Gastroesophageal sphincter (tissue), 4 donors: ENCODE data around the gene SYNDIG1. TPM values are rescaled to one million over a fixed set of nuclear protein-coding genes. Genes with fewer than 3 reads are reported as not detected.

Experiments
- ATAC-seq: fragments of 150-250 bp; one replicate; pipeline ENCODE4 v1.9.1; 2016; ENCODE audit warnings: mild to moderate bottlenecking, moderate library complexity
- H3K27ac ChIP-seq, 4 donors: fragments of 200-600 bp; sonication (generic) in 3 of 4; 1 replicate in 3 of 4; 2 replicates in 1 of 4; pipeline ENCODE4 v1.5.1; 2016 to 2019
- H3K27me3 ChIP-seq: fragments of 200-600 bp; sonication (generic); one replicate; pipeline ENCODE4 v1.5.1; 2019
- H3K36me3 ChIP-seq, 2 donors: fragments of 200-600 bp; sonication (generic); one replicate each; pipeline ENCODE4 v1.5.1; 2019; ENCODE audit warnings: control low read depth in 1 of 2
- H3K4me1 ChIP-seq, 3 donors: fragments of 200-600 bp; sonication (generic); 1 replicate in 2 of 3; 2 replicates in 1 of 3; pipeline ENCODE4 v1.5.1; 2016 to 2019; ENCODE audit warnings: control low read depth in 2 of 3
- H3K4me3 ChIP-seq, 2 donors: fragments of 200-600 bp; sonication (generic); one replicate each; pipeline ENCODE4 v1.5.1; 2019; ENCODE audit warnings: mild to moderate bottlenecking in 1 of 2, moderate library complexity in 1 of 2
- H3K9me3 ChIP-seq, 3 donors: fragments of 200-600 bp; sonication (generic); one replicate each; pipeline ENCODE4 v1.5.1; 2017 to 2019; ENCODE audit warnings: control low read depth in 2 of 3
- CTCF ChIP-seq, 4 experiments: fragments of 200-600 bp in 2 of 4; fragments of 450-650 bp in 2 of 4; sonication (generic) in 1 of 4; IDR thresholded peaks; one replicate each; pipeline ENCODE4 v1.5.1; 2017 to 2019; ENCODE audit warnings: antibody characterized with exemption in 4 of 4, mild to moderate bottlenecking in 2 of 4, moderate library complexity in 2 of 4
- EP300 ChIP-seq: sonication (generic); formaldehyde crosslinking; IDR thresholded peaks from one replicate; pipeline ENCODE4 v1.6.1; 2017; ENCODE audit warnings: antibody characterized with exemption, mild to moderate bottlenecking
- POLR2A ChIP-seq, 2 donors: fragments of 450-650 bp; IDR thresholded peaks; one replicate each; pipeline ENCODE4 v1.6.1; 2017; ENCODE audit warnings: antibody characterized with exemption in 2 of 2, mild to moderate bottlenecking in 2 of 2, moderate library complexity in 1 of 2
- POLR2AphosphoS5 ChIP-seq: sonication (generic); formaldehyde crosslinking; IDR thresholded peaks from one replicate; pipeline ENCODE4 v1.6.1; 2017; ENCODE audit warnings: antibody characterized with exemption
- WGBS, 2 donors: methylation state at CpG; one replicate each; pipeline ENCODE4 v1.1.5; 2018; ENCODE audit warnings: low coverage in 1 of 2; 5-methylcytosine and 5-hydroxymethylcytosine counted together
- total RNA-seq, 4 donors: library from RNA; depleted of rRNA; stranded (reverse); fragments of >200 nt; gene quantifications; one replicate each; pipeline ENCODE4 v1.1.0, GENCODE V29; 2016

The SYNDIG1 gene
- total RNA-seq, 4 donors from 2014 or later = 0.15 to 0.40 (median 0.16) TPM; not detected in 1

- no peaks in the 10 kb centered on the region for H3K27me3 ChIP-seq
- H3K27ac ChIP-seq = no peak overlapping the region
- TF ChIP-seq CTCF (IDR thresholded peaks at IDR 0.05) (no peak), EP300 (no peak), POLR2AphosphoS5 (no peak), POLR2A (IDR thresholded peaks at IDR 0.05) (no peak)
- no peaks in the 10 kb centered on the region for H3K4me1 ChIP-seq
- no peak for ATAC-seq
- no peak overlapping the region for H3K4me3 ChIP-seq
- no peaks in the 10 kb centered on the region for H3K36me3 ChIP-seq
- WGBS, 2 donors = 89 to 90% methylated on average over 7 to 13 of the region's 17 CpGs
- H3K9me3 ChIP-seq = no peaks in the 10 kb centered on the region
Observed at GRCh38 chr20:24658920-24659660, 189.7 kb downstream of the SYNDIG1 start.

- H3K9me3 ChIP-seq = no peaks in the 10 kb centered on the region
- whole genome bisulfite sequencing, 2 donors = 96 to 97% methylated on average over 6 of the region's 6 CpGs
- no peaks in the 10 kb centered on the region for H3K27me3 ChIP-seq
- ATAC-seq = no peak
- no peaks in the 10 kb centered on the region for H3K36me3 ChIP-seq
- H3K4me1 ChIP-seq = no peaks in the 10 kb centered on the region
- no peak overlapping the region for H3K4me3 ChIP-seq
- H3K27ac ChIP-seq = no peak overlapping the region
- no peak for TF ChIP-seq EP300
- no peak for TF ChIP-seq POLR2AphosphoS5
- TF ChIP-seq POLR2A (IDR thresholded peaks at IDR 0.05) = no peak
- TF ChIP-seq CTCF (IDR thresholded peaks at IDR 0.05) = no peak
Observed at GRCh38 chr20:24659835-24660234, 190.4 kb downstream of the SYNDIG1 start.

- Histone ChIP-seq H3K36me3 (no peaks in the 10 kb centered on the region), H3K27me3 (no peaks in the 10 kb centered on the region), H3K4me1 (no peaks in the 10 kb centered on the region), H3K9me3 (no peaks in the 10 kb centered on the region), H3K27ac (no peak overlapping the region), H3K4me3 (no peak overlapping the region)
- ATAC-seq = no peak
- WGBS, 2 donors = 78 to 100% methylated on average over 1 to 3 of the region's 8 CpGs
- TF ChIP-seq EP300 (no peak), POLR2AphosphoS5 (no peak), POLR2A (IDR thresholded peaks at IDR 0.05) (no peak), CTCF (IDR thresholded peaks at IDR 0.05) (no peak)
Observed at GRCh38 chr20:24660651-24661050, 191.2 kb downstream of the SYNDIG1 start.

- Histone ChIP-seq H3K9me3 (no peaks in the 10 kb centered on the region), H3K4me1 (no peaks in the 10 kb centered on the region), H3K27ac (no peak overlapping the region), H3K36me3 (no peaks in the 10 kb centered on the region), H3K4me3 (no peak overlapping the region), H3K27me3 (no peaks in the 10 kb centered on the region)
- TF ChIP-seq EP300 (no peak), POLR2AphosphoS5 (no peak), POLR2A (IDR thresholded peaks at IDR 0.05) (no peak), CTCF (IDR thresholded peaks at IDR 0.05) (no peak)
- ATAC-seq = no peak
- WGBS, 2 donors = 100% methylated on average over 1 of the region's 1 CpG; no CpG with 5 or more reads in 1 of the 2 donors
Observed at GRCh38 chr20:24661255-24661654, 191.8 kb downstream of the SYNDIG1 start.

- no peaks in the 10 kb centered on the region for H3K36me3 ChIP-seq
- H3K4me1 ChIP-seq = no peaks in the 10 kb centered on the region
- H3K27me3 ChIP-seq = no peaks in the 10 kb centered on the region
- H3K9me3 ChIP-seq = no peaks in the 10 kb centered on the region
- H3K4me3 ChIP-seq = no peak overlapping the region
- WGBS, 2 donors = 80 to 83% methylated on average over 2 to 3 of the region's 8 CpGs
- H3K27ac ChIP-seq = no peak overlapping the region
- TF ChIP-seq POLR2A (IDR thresholded peaks at IDR 0.05) (no peak), POLR2AphosphoS5 (no peak), CTCF (IDR thresholded peaks at IDR 0.05) (no peak), EP300 (no peak)
- ATAC-seq = no peak
Observed at GRCh38 chr20:24662322-24662721, 192.9 kb downstream of the SYNDIG1 start.
